Endothelial cell of umbilical vein (primary cell): ENCODE data around the gene COL15A1.

Source experiments
- CTCF ChIP-seq, 2 donors: IDR thresholded peaks; 1 replicate in 1 of 2; 2 replicates in 1 of 2; pipeline ENCODE4 v1.5.1; 2011; ENCODE audit warnings: low read length in 2 of 2, mild to moderate bottlenecking in 2 of 2, moderate library complexity in 2 of 2, control low read depth in 1 of 2, inconsistent platforms in 1 of 2, low read depth in 1 of 2; ENCODE audit not compliant: insufficient read depth in 1 of 2; ENCODE audit errors: extremely low read depth in 1 of 2
- EZH2 ChIP-seq: IDR thresholded peaks from 2 replicates; pipeline ENCODE4 v1.6.1; 2012; ENCODE audit warnings: borderline replicate concordance, low read depth, mild to moderate bottlenecking, moderate library complexity, low read length, inconsistent platforms; ENCODE audit not compliant: severe bottlenecking
- JUN ChIP-seq: IDR thresholded peaks from 2 replicates; pipeline ENCODE4 v1.6.1; 2011; ENCODE audit warnings: borderline replicate concordance, low read depth; ENCODE audit not compliant: insufficient read length, insufficient read depth
- POLR2A ChIP-seq: IDR thresholded peaks from 2 replicates; pipeline ENCODE4 v1.6.1; 2012; ENCODE audit warnings: low read depth, mild to moderate bottlenecking, control low read depth, low read length
- POLR2AphosphoS5 ChIP-seq: IDR thresholded peaks from 2 replicates; pipeline ENCODE4 v1.6.1; 2012; ENCODE audit warnings: low read depth, mild to moderate bottlenecking, control low read depth, low read length, moderate library complexity; ENCODE audit not compliant: insufficient read depth

GRCh38 chr9:98900725-98901124, 43.0 kb upstream of the COL15A1 start:
- TF ChIP-seq CTCF (IDR thresholded peaks at IDR 0.05; ENCODE audit: extremely low read depth in 1 of 2, insufficient read depth in 1 of 2, low read depth in 1 of 2, low read length in 2 of 2) (no peak), POLR2A (no peak), JUN (no peak), POLR2AphosphoS5 (no peak), EZH2 (no peak)
